T-cell (primary cell): ENCODE measurements around the gene AMZ1. TPM values are rescaled to one million over a fixed set of nuclear protein-coding genes. Genes with fewer than 3 reads are reported as not detected.

Source experiments
- ATAC-seq, 4 experiments: fragments of 200-7000 bp in 3 of 4; fragments of 150-1000 bp in 1 of 4; cut with Tn5 transposase; replicated peaks in 1 of 4; 1 replicate in 3 of 4; 2 replicates in 1 of 4; pipeline ENCODE4 v1.10.0; 2021; ENCODE audit warnings: moderate library complexity in 3 of 4, mild to moderate bottlenecking in 2 of 4, moderate number of reproducible peaks in 1 of 4
- CTCF ChIA-PET, 2 donors: fragments of 300-600 bp; sonication (Branson Sonifier 250); formaldehyde crosslinking; loops; one replicate each; lab custom pipeline; 2022; ENCODE audit warnings: antibody characterized with exemption in 2 of 2; lab: Charles Lee
- POLR2A ChIA-PET, 2 donors: fragments of 300-600 bp; sonication (Branson Sonifier 250); formaldehyde crosslinking; loops; one replicate each; lab custom pipeline; 2022; ENCODE audit warnings: antibody characterized with exemption in 2 of 2; lab: Charles Lee
- DNase-seq, 35 experiments: peaks; one replicate each; pipeline versions ENCODE4 v3.0.0 to v3.0.0-alpha.2; 2013 to 2023
- H3K27ac ChIP-seq: one replicate; pipeline ENCODE4 v1.5.1; 2013; ENCODE audit warnings: low read length
- H3K27me3 ChIP-seq, 2 experiments: replicated peaks in 1 of 2; 1 replicate in 1 of 2; 2 replicates in 1 of 2; pipeline versions ENCODE4 v1.6.1 to v1.7.0; 2013; ENCODE audit warnings: low read length in 1 of 2, mixed read lengths in 1 of 2; ENCODE audit not compliant: control insufficient read depth in 2 of 2, insufficient read depth in 2 of 2; ENCODE audit errors: extremely low read depth in 1 of 2
- H3K36me3 ChIP-seq, 2 donors: 1 replicate in 1 of 2; 2 replicates in 1 of 2; pipeline versions ENCODE4 v1.6.1 to v1.7.0; 2013; ENCODE audit warnings: low read length in 1 of 2; ENCODE audit not compliant: control insufficient read depth in 2 of 2, insufficient read depth in 1 of 2; ENCODE audit errors: extremely low read depth in 1 of 2
- H3K4me1 ChIP-seq, 2 experiments: 1 replicate in 1 of 2; 2 replicates in 1 of 2; pipeline versions ENCODE4 v1.6.1 to v1.7.0; 2013; ENCODE audit warnings: low read length in 2 of 2, mixed read lengths in 1 of 2; ENCODE audit not compliant: insufficient read depth in 2 of 2, control insufficient read depth in 1 of 2; ENCODE audit errors: extremely low read depth in 1 of 2
- H3K4me3 ChIP-seq, 2 donors: 1 replicate in 1 of 2; 2 replicates in 1 of 2; pipeline versions ENCODE4 v1.5.1 to v1.7.0; 2013; ENCODE audit warnings: mild to moderate bottlenecking in 2 of 2, low read length in 1 of 2, moderate library complexity in 1 of 2; ENCODE audit not compliant: control insufficient read depth in 1 of 2; ENCODE audit errors: extremely low read depth in 1 of 2
- H3K9me3 ChIP-seq: 2 replicates; pipeline ENCODE4 v1.7.0; 2013
- H3K27ac Mint-ChIP-seq, 2 donors: one replicate each; pipeline ENCODE4 v1.8.0; 2020 to 2021; ENCODE audit warnings: mild to moderate bottlenecking in 2 of 2, mixed read lengths in 2 of 2
- H3K27me3 Mint-ChIP-seq, 2 donors: one replicate each; pipeline ENCODE4 v1.8.0; 2021 to 2022; ENCODE audit warnings: mixed read lengths in 2 of 2
- H3K36me3 Mint-ChIP-seq: one replicate; pipeline ENCODE4 v1.8.0; 2021; ENCODE audit warnings: mixed read lengths
- H3K4me1 Mint-ChIP-seq, 3 donors: one replicate each; pipeline ENCODE4 v1.8.0; 2020 to 2022; ENCODE audit warnings: mixed read lengths in 3 of 3, mild to moderate bottlenecking in 1 of 3
- H3K4me3 Mint-ChIP-seq, 3 donors: one replicate each; pipeline ENCODE4 v1.8.0; 2020 to 2022; ENCODE audit warnings: mild to moderate bottlenecking in 3 of 3, mixed read lengths in 3 of 3, moderate library complexity in 3 of 3
- H3K9me3 Mint-ChIP-seq, 3 donors: one replicate each; pipeline ENCODE4 v1.8.0; 2020 to 2022; ENCODE audit warnings: mixed read lengths in 3 of 3
- WGBS: methylation state at CpG from one replicate; pipeline ENCODE4 v1.1.5; 2013; ENCODE audit warnings: missing lambda C conversion rate; ENCODE audit not compliant: insufficient coverage; 5-methylcytosine and 5-hydroxymethylcytosine counted together
- total RNA-seq, 35 experiments: library from RNA in 6 of 35; stranded (reverse) in 6 of 35; fragments of 120-200 nt in 1 of 35; gene quantifications; one replicate each; pipeline versions ENCODE4 v1.2.1 to v1.2.4 and lab custom pipeline; 2013 to 2026

Gene AMZ1
- total RNA-seq, 5 donors from 2014 or later (not counting 1 experiment from before 2014, with no cell fraction given): 0.09 to 0.79 (median 0.30) TPM

DNA sequence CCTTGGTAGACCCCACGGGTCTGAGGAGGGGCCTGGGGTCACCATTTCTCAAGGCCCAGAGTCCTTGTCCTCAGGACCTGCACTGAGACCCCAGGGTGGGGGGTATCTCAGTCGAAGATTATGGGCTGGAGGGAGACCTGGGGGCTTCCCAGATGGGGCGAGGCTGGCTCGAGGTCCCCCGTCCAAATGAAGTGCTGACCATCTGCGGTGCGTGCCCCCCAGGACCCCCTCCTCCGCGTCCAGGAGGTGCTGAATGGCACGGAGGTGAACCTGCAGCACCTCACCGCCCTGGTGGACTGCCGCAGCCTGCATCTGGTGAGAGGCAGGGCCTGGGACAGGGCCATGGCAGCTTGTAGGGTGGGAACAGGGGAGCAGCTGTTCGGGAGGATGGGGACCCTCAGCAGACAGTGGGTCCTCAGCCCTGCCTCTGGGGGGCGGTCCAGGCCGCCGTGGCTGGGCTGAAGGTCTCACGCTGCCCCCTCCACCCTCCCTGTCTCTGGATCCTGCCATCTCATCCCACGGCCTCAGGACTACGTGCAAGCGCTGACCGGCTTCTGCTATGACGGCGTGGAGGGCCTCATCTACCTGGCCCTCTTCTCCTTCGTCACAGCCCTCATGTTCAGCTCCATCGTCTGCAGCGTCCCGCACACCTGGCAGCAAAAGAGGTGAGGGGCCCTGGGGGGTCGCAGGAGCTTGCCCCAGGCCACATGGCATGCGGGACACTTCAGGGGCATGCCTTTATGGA, 32.0 kb upstream of the AMZ1 start:
- H3K36me3 Mint-ChIP-seq: peaks cover 4% of the 10 kb centered on the region
- no peaks in the 10 kb centered on the region for H3K27me3 Mint-ChIP-seq
- no peaks in the 10 kb centered on the region for H3K4me1 ChIP-seq
- POLR2A ChIA-PET: interaction anchor here in 1 of 2 donors (0.6 kb wide), 1 partner anchor 7 kb away, joined by 3 read pairs; no protein-coding TSS in a partner anchor
- no peak overlapping the region for H3K4me3 Mint-ChIP-seq
- DNase-seq (no peak), ATAC-seq (no peak)
- H3K27me3 ChIP-seq: peaks cover 0 to 3% of the 10 kb centered on the region in 2 experiments
- CTCF ChIA-PET: no interaction called here
- H3K27ac Mint-ChIP-seq: no peak overlapping the region
- H3K4me3 ChIP-seq: no peak overlapping the region
- no peaks in the 10 kb centered on the region for H3K4me1 Mint-ChIP-seq
- no peaks in the 10 kb centered on the region for H3K9me3 Mint-ChIP-seq
- H3K27ac ChIP-seq: no peak overlapping the region
- WGBS: 96% methylated on average over 28 of the region's 29 CpGs
- H3K9me3 ChIP-seq: no peaks in the 10 kb centered on the region
- H3K36me3 ChIP-seq: peaks cover 0 to 3% of the 10 kb centered on the region in 2 donors

DNA sequence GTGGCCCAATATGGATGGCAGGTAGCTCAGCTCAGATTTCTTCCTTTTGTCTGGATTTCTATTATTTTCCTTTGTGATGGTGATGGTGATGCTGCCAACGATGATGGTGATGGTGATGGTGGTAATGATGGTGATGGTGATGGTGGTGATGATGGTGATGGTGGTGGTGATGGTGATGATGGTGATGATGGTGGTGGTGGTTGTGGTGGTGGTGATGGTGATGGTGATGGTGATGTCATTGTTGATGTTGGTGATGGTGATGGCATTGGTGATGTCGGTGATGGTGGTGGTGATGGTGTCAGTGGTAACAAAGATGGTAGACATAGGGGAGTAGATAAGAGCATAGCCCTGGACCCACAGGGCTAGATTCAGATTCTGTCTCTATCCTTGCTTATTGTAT, 30.8 kb upstream of the AMZ1 start:
- no peak overlapping the region for H3K4me3 Mint-ChIP-seq
- no peaks in the 10 kb centered on the region for H3K4me1 ChIP-seq
- H3K36me3 Mint-ChIP-seq: peaks cover 4% of the 10 kb centered on the region
- H3K4me3 ChIP-seq: no peak overlapping the region
- H3K27ac Mint-ChIP-seq: no peak overlapping the region
- peaks cover 0 to 3% of the 10 kb centered on the region in 2 donors for H3K36me3 ChIP-seq
- ChIA-PET POLR2A (interaction anchor here in 1 of 2 donors (0.6 kb wide), 1 partner anchor 57 kb away, joined by 5 read pairs; no protein-coding TSS in a partner anchor), CTCF (interaction anchor here in 1 of 2 donors (0.6 kb wide), 1 partner anchor 26 kb away, joined by 3 read pairs; no protein-coding TSS in a partner anchor)
- no peaks in the 10 kb centered on the region for H3K27me3 Mint-ChIP-seq
- no peak overlapping the region for H3K27ac ChIP-seq
- WGBS: 90% methylated on average over 2 of the region's 2 CpGs
- H3K4me1 Mint-ChIP-seq: no peaks in the 10 kb centered on the region
- no peaks in the 10 kb centered on the region for H3K9me3 ChIP-seq
- ATAC-seq (no peak), DNase-seq (no peak)
- H3K9me3 Mint-ChIP-seq: no peaks in the 10 kb centered on the region
- H3K27me3 ChIP-seq: peaks cover 0 to 3% of the 10 kb centered on the region in 2 experiments

DNA sequence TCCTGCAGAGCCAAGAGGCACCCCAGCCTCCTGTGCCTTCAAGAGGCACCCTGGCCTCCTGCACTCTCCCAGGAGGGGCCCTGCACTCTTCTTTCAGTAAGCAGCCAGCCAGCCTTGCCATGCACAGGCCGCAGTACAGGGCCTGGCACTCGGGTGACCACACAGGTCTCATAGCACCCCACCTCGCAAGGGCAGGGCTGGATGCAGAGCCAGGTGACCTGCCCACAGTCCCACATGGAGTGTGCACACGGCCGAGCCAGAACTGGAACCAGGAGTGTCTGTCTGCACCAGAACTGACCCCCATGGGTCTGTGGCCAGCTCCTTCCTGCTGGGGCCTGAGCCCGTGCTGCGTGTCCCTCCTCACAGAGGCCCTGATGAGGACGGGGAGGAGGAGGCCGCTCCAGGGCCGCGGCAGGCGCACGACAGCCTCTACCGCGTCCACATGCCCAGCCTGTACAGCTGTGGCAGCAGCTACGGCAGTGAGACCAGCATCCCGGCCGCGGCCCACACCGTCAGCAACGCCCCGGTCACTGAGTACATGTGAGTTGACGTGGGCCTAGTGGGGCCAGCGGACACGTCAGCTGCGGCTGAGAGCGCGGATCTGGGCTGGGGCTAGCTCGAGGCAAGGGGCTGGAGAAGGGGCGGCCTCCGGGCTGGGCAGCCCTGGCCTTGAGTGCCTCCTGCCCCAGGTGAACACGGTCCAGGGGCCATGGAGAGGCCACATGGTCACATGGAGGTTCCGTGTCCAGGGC, 29.9 kb upstream of the AMZ1 start:
- ATAC-seq (no peak), DNase-seq (no peak)
- no peaks in the 10 kb centered on the region for H3K9me3 Mint-ChIP-seq
- Histone ChIP-seq H3K4me1 (no peaks in the 10 kb centered on the region), H3K27ac (no peak overlapping the region), H3K27me3 (peaks cover 0 to 3% of the 10 kb centered on the region in 2 experiments), H3K4me3 (no peak overlapping the region), H3K9me3 (no peaks in the 10 kb centered on the region), H3K36me3 (peaks cover 0 to 3% of the 10 kb centered on the region in 2 donors)
- H3K27ac Mint-ChIP-seq: no peak overlapping the region
- no peaks in the 10 kb centered on the region for H3K27me3 Mint-ChIP-seq
- peaks cover 4% of the 10 kb centered on the region for H3K36me3 Mint-ChIP-seq
- CTCF ChIA-PET: no interaction called here
- no peak overlapping the region for H3K4me3 Mint-ChIP-seq
- WGBS: 96% methylated on average over 33 of the region's 33 CpGs
- H3K4me1 Mint-ChIP-seq: no peaks in the 10 kb centered on the region
- POLR2A ChIA-PET: interaction anchor here in 1 of 2 donors (0.6 kb wide), 1 partner anchor 58 kb away, joined by 5 read pairs; no protein-coding TSS in a partner anchor

DNA sequence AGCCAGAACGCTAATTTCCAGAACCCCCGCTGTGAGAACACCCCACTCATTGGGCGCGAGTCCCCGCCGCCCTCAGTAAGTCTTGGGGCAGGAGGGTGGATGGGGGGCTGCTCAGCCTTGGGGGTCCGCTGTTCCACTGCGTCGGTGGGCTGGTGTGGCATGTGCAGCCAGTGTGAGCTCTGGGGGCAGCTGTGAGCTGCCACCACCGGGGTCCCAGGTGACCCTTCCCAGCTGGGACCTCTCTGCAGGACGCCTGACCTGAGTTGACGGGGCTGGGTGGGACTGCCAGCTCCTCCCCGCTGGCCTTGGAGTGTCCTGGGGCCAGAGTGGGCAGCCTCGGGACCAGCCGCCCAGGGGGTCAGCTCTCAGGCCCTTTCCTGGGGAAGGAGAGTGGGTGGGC, 29.1 kb upstream of the AMZ1 start:
- POLR2A ChIA-PET: no interaction called here
- CTCF ChIA-PET: no interaction called here
- DNase-seq (no peak), ATAC-seq (no peak)
- Mint-ChIP-seq H3K36me3 (peaks cover 4% of the 10 kb centered on the region), H3K9me3 (no peaks in the 10 kb centered on the region), H3K4me3 (no peak overlapping the region), H3K27ac (no peak overlapping the region), H3K27me3 (no peaks in the 10 kb centered on the region), H3K4me1 (no peaks in the 10 kb centered on the region)
- Histone ChIP-seq H3K4me3 (no peak overlapping the region), H3K27ac (no peak overlapping the region), H3K4me1 (no peaks in the 10 kb centered on the region), H3K27me3 (peaks cover 0 to 5% of the 10 kb centered on the region in 2 experiments), H3K9me3 (no peaks in the 10 kb centered on the region), H3K36me3 (peaks cover 0 to 3% of the 10 kb centered on the region in 2 donors)
- WGBS: 93% methylated on average over 10 of the region's 15 CpGs

DNA sequence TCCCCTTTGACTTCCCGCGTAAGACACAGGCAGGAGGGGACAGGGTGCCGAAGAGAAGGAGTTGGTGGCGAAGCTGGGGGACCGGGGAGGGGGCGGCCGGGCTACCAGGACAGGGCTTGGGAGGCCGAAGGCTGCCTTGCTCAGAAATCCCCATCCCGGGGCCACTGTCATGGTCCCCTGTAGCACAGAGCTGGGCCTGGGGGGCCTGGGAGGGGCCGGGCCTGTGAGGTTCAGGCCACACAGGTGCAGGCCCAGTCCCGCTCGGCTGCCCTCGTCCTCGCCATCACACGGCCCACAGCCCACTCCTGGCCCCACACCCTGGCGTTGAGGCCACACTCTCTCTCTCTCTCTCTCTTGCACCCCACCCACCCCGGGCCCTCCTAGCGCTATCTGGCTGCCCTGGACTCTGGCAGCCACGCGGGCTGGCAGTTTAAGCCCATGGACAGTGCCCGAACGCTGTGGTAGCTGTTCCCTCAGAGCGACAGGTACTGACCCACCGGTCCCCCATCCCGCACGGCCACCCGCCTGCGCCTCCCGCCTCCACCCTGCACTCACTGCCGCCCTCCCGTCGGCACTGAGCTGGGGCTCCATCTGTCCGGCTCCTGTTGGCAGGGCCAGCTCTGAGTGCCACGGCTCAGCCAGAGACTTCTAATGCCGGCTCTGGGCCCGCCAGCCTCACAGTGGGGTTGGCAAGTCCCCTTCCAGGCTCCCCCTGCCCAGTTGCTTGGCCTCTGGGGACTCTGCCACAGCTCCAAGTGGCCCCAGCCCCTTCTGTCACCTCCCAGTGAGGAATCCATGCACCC, 28.2 kb upstream of the AMZ1 start:
- no peak for DNase-seq
- H3K9me3 Mint-ChIP-seq: no peaks in the 10 kb centered on the region
- Histone ChIP-seq H3K4me3 (no peak overlapping the region), H3K9me3 (no peaks in the 10 kb centered on the region), H3K27ac (no peak overlapping the region), H3K27me3 (peaks cover 0 to 5% of the 10 kb centered on the region in 2 experiments), H3K4me1 (no peaks in the 10 kb centered on the region), H3K36me3 (peaks cover 0 to 3% of the 10 kb centered on the region in 2 donors)
- ChIA-PET CTCF (no interaction called here), POLR2A (no interaction called here)
- no peaks in the 10 kb centered on the region for H3K27me3 Mint-ChIP-seq
- H3K27ac Mint-ChIP-seq: no peak overlapping the region
- peaks cover 4% of the 10 kb centered on the region for H3K36me3 Mint-ChIP-seq
- H3K4me3 Mint-ChIP-seq: no peak overlapping the region
- WGBS: 93% methylated on average over 32 of the region's 36 CpGs
- H3K4me1 Mint-ChIP-seq: no peaks in the 10 kb centered on the region
- no peak for ATAC-seq
